Uterus (tissue), 4 donors: Measurements from ENCODE around the gene TMEM167A. TPM values are rescaled to one million over a fixed set of nuclear protein-coding genes. Genes with fewer than 3 reads are reported as not detected.

Source experiments
- DNase-seq, 2 donors: peaks; one replicate each; pipeline ENCODE4 v3.0.0-alpha.2; 2019 to 2020
- H3K27ac ChIP-seq, 2 donors: fragments of 200-600 bp; sonication (generic); 1 replicate in 1 of 2; 2 replicates in 1 of 2; pipeline ENCODE4 v1.5.1; 2016 to 2018
- H3K27me3 ChIP-seq, 2 donors: fragments of 200-600 bp; sonication (generic); one replicate each; pipeline ENCODE4 v1.5.1; 2018 to 2019; ENCODE audit warnings: control low read depth in 1 of 2
- H3K36me3 ChIP-seq, 2 donors: fragments of 200-600 bp; sonication (generic); one replicate each; pipeline ENCODE4 v1.5.1; 2019; ENCODE audit warnings: control low read depth in 1 of 2
- H3K4me1 ChIP-seq, 2 donors: fragments of 200-600 bp; sonication (generic); one replicate each; pipeline ENCODE4 v1.5.1; 2018 to 2019; ENCODE audit warnings: control low read depth in 1 of 2
- H3K4me3 ChIP-seq, 2 donors: fragments of 200-600 bp; sonication (generic); 1 replicate in 1 of 2; 2 replicates in 1 of 2; pipeline ENCODE4 v1.5.1; 2018 to 2019; ENCODE audit warnings: mild to moderate bottlenecking in 1 of 2
- H3K9me3 ChIP-seq, 2 donors: fragments of 200-600 bp; sonication (generic); one replicate each; pipeline ENCODE4 v1.5.1; 2019; ENCODE audit warnings: control low read depth in 1 of 2
- CTCF ChIP-seq, 4 experiments: fragments of 200-600 bp in 2 of 4; fragments of 450-650 bp in 2 of 4; sonication (generic) in 2 of 4; IDR thresholded peaks; one replicate each; pipeline ENCODE4 v1.5.1; 2016 to 2019; ENCODE audit warnings: antibody characterized with exemption in 4 of 4, mild to moderate bottlenecking in 2 of 4, moderate library complexity in 1 of 4
- POLR2A ChIP-seq, 2 donors: fragments of 450-650 bp; IDR thresholded peaks; one replicate each; pipeline ENCODE4 v1.6.1; 2016; ENCODE audit warnings: antibody characterized with exemption in 2 of 2, mild to moderate bottlenecking in 1 of 2, moderate library complexity in 1 of 2
- intact Hi-C: fragments of 100-400 bp; cut with DNase I; formaldehyde crosslinking; loops from one replicate; pipeline ENCODE4 v1.15.1; 2023; ENCODE audit warnings: low total_unique reads
- small RNA-seq: library from RNA; depleted of rRNA; stranded (forward); fragments of <200 nt; gene quantifications from one replicate; pipeline ENCODE3, GENCODE V24; 2016
- total RNA-seq, 4 donors: library from RNA; depleted of rRNA in 3 of 4; stranded (reverse); fragments of >200 nt in 3 of 4; gene quantifications; one replicate each; pipeline versions ENCODE4 v1.1.0 to v1.2.4, GENCODE V29; 2014 to 2023
- donor health status: DM: yes; HTN: yes; CAD: no.

Gene TMEM167A
- total RNA-seq, 4 donors from 2014 or later, result 16.9 to 118 (median 32.3) TPM

- Histone ChIP-seq H3K27me3 (no peaks in the 10 kb centered on the region), H3K36me3 (no peaks in the 10 kb centered on the region), H3K27ac (no peak overlapping the region), H3K4me1 (no peaks in the 10 kb centered on the region), H3K9me3 (no peaks in the 10 kb centered on the region), H3K4me3 (no peak overlapping the region)
- intact Hi-C loops, result no loop called here
- TF ChIP-seq CTCF (IDR thresholded peaks at IDR 0.05), result no peak
- TF ChIP-seq POLR2A (IDR thresholded peaks at IDR 0.05), result no peak
- DNase-seq, result no peak
These were observed 73.4 kb downstream of the TMEM167A start for GRCh38 chr5:83003791-83004190.

Small RNA genes lying within 50 kb of the gene (small RNA-seq; reads per million reads assigned to genes)
- not detected for gene SCARNA18

Other genes starting within 250 kb of the TMEM167A start
- gene XRCC4, start 153 bp upstream of the TMEM167A start, total RNA-seq, result 10 to 100 TPM in 1 of 4 donors, 1 to 10 TPM in 2, not detected in 1; 1.3 to 12.2 (median 5.5) TPM